DLD1 (cell line): ENCODE results near the gene CFAP299.
"Not testable (repeated sequence)": the region's sequence is repeated elsewhere in the genome, so short reads cannot be mapped to it uniquely, and the experiment has no call there.

ENCODE experiments used
- in situ Hi-C: cut with HindIII; loops from 2 replicates; pipeline ENCODE4 v1.10.0; 2017; ENCODE audit warnings: low sequenced_read_pairs

The CFAP299 gene

GRCh38 chr4:80438016-80438415, 102.5 kb downstream of the CFAP299 start:
- in situ Hi-C loops = no loop called here

GRCh38 chr4:80439294-80440061, 103.9 kb downstream of the CFAP299 start:
- in situ Hi-C loops = not testable (repeated sequence)

- in situ Hi-C loops = no loop called here
These were observed 110.7 kb downstream of the CFAP299 start for GRCh38 chr4:80446248-80446647.

- in situ Hi-C loops = no loop called here
These were observed 111.1 kb downstream of the CFAP299 start for GRCh38 chr4:80446664-80447063.

GRCh38 chr4:80447493-80447892, 112.0 kb downstream of the CFAP299 start:
- in situ Hi-C loops = no loop called here

- in situ Hi-C loops = no loop called here
These were observed 112.5 kb downstream of the CFAP299 start for GRCh38 chr4:80448056-80448455.

- in situ Hi-C loops = no loop called here
These were observed 116.5 kb downstream of the CFAP299 start for GRCh38 chr4:80452055-80452454.

GRCh38 chr4:80452768-80453167, 117.2 kb downstream of the CFAP299 start:
- in situ Hi-C loops = no loop called here

GRCh38 chr4:80454040-80454439, 118.5 kb downstream of the CFAP299 start:
- in situ Hi-C loops = no loop called here

GRCh38 chr4:80454556-80454955, 119.0 kb downstream of the CFAP299 start:
- in situ Hi-C loops = no loop called here

- in situ Hi-C loops = no loop called here
These were observed 124.5 kb downstream of the CFAP299 start for GRCh38 chr4:80459918-80460473.

- in situ Hi-C loops = no loop called here
These were observed 125.9 kb downstream of the CFAP299 start for GRCh38 chr4:80461412-80461811.

- in situ Hi-C loops = no loop called here
These were observed 127.1 kb downstream of the CFAP299 start for GRCh38 chr4:80462621-80463091.

GRCh38 chr4:80463509-80463908, 128.0 kb downstream of the CFAP299 start:
- in situ Hi-C loops = no loop called here

- in situ Hi-C loops = no loop called here
These were observed 129.7 kb downstream of the CFAP299 start for GRCh38 chr4:80465238-80465637.

- in situ Hi-C loops = no loop called here
These were observed 130.2 kb downstream of the CFAP299 start for GRCh38 chr4:80465736-80466135.

GRCh38 chr4:80466618-80467017, 131.1 kb downstream of the CFAP299 start:
- in situ Hi-C loops = no loop called here

GRCh38 chr4:80471756-80472155, 136.2 kb downstream of the CFAP299 start:
- in situ Hi-C loops = no loop called here

GRCh38 chr4:80475236-80475635, 139.7 kb downstream of the CFAP299 start:
- in situ Hi-C loops = no loop called here

GRCh38 chr4:80475798-80476197, 140.3 kb downstream of the CFAP299 start:
- in situ Hi-C loops = no loop called here

- in situ Hi-C loops = no loop called here
These were observed 149.2 kb downstream of the CFAP299 start for GRCh38 chr4:80484712-80485111.

GRCh38 chr4:80486603-80487002, 151.1 kb downstream of the CFAP299 start:
- in situ Hi-C loops = no loop called here
